Endothelial cell (in vitro differentiated cells): Measurements from ENCODE around the gene GABBR2. TPM values are rescaled to one million over a fixed set of nuclear protein-coding genes. Genes with fewer than 3 reads are reported as not detected.

Experiments used
- DNase-seq: peaks from one replicate; pipeline ENCODE4 v3.0.0; 2021; ENCODE audit warnings: low spot score
- H3K27ac Mint-ChIP-seq: one replicate; pipeline ENCODE4 v1.8.0; 2021; ENCODE audit warnings: mixed read lengths, inconsistent platforms; ENCODE audit not compliant: unreplicated experiment
- H3K27me3 Mint-ChIP-seq: one replicate; pipeline ENCODE4 v1.8.0; 2021; ENCODE audit warnings: mild to moderate bottlenecking, moderate library complexity, mixed read lengths, inconsistent platforms; ENCODE audit not compliant: unreplicated experiment
- H3K36me3 Mint-ChIP-seq: one replicate; pipeline ENCODE4 v1.8.0; 2021; ENCODE audit warnings: mild to moderate bottlenecking, low read depth, mixed read lengths, inconsistent platforms; ENCODE audit not compliant: unreplicated experiment
- H3K4me1 Mint-ChIP-seq: one replicate; pipeline ENCODE4 v1.8.0; 2021; ENCODE audit warnings: mild to moderate bottlenecking, mixed read lengths, inconsistent platforms; ENCODE audit not compliant: unreplicated experiment
- H3K4me3 Mint-ChIP-seq: one replicate; pipeline ENCODE4 v1.8.0; 2021; ENCODE audit warnings: mild to moderate bottlenecking, mixed read lengths, inconsistent platforms; ENCODE audit not compliant: unreplicated experiment
- H3K9me3 Mint-ChIP-seq: one replicate; pipeline ENCODE4 v1.8.0; 2021; ENCODE audit warnings: mixed read lengths, inconsistent platforms; ENCODE audit not compliant: unreplicated experiment
- CTCF ChIP-seq: fragments of 200-600 bp; sonication (generic); IDR thresholded peaks from one replicate; pipeline ENCODE4 v1.5.0; 2021; ENCODE audit warnings: antibody characterized with exemption; ENCODE audit not compliant: unreplicated experiment
- total RNA-seq: library from RNA; stranded (reverse); fragmentation: NEBNext Ultra II Directional; extraction: Animal tissue kit (Norgen Biotek cat#: 25700); gene quantifications from one replicate; pipeline ENCODE4 v1.2.1, GENCODE V29; 2021; ENCODE audit not compliant: unreplicated experiment

Gene GABBR2
- total RNA-seq, 1 donor from 2014 or later = 0.46 TPM

GRCh38 chr9:98310752-98311392, 397.9 kb downstream of the GABBR2 start:
- no peak for DNase-seq
- H3K4me1 Mint-ChIP-seq = no peaks in the 10 kb centered on the region
- H3K4me3 Mint-ChIP-seq = no peak overlapping the region
- no peak for TF ChIP-seq CTCF
- no peaks in the 10 kb centered on the region for H3K36me3 Mint-ChIP-seq
- no peaks in the 10 kb centered on the region for H3K27me3 Mint-ChIP-seq
- no peaks in the 10 kb centered on the region for H3K9me3 Mint-ChIP-seq
- no peak overlapping the region for H3K27ac Mint-ChIP-seq

GRCh38 chr9:98306384-98307145, 402.2 kb downstream of the GABBR2 start:
- H3K27ac Mint-ChIP-seq = no peak overlapping the region
- H3K9me3 Mint-ChIP-seq = no peaks in the 10 kb centered on the region
- peaks cover 3% of the 10 kb centered on the region for H3K27me3 Mint-ChIP-seq
- no peak for DNase-seq
- no peaks in the 10 kb centered on the region for H3K4me1 Mint-ChIP-seq
- no peak for TF ChIP-seq CTCF
- no peaks in the 10 kb centered on the region for H3K36me3 Mint-ChIP-seq
- no peak overlapping the region for H3K4me3 Mint-ChIP-seq

GRCh38 chr9:98304381-98304780, 404.4 kb downstream of the GABBR2 start:
- Mint-ChIP-seq H3K27ac (no peak overlapping the region), H3K27me3 (peaks cover 3% of the 10 kb centered on the region), H3K9me3 (no peaks in the 10 kb centered on the region), H3K4me1 (no peaks in the 10 kb centered on the region), H3K4me3 (no peak overlapping the region), H3K36me3 (no peaks in the 10 kb centered on the region)
- TF ChIP-seq CTCF = no peak
- no peak for DNase-seq

- Mint-ChIP-seq H3K27ac (no peak overlapping the region), H3K36me3 (no peaks in the 10 kb centered on the region), H3K27me3 (peaks cover 3% of the 10 kb centered on the region), H3K4me1 (no peaks in the 10 kb centered on the region), H3K9me3 (no peaks in the 10 kb centered on the region), H3K4me3 (no peak overlapping the region)
- no peak for TF ChIP-seq CTCF
- DNase-seq = no peak
These were observed 405.1 kb downstream of the GABBR2 start for GRCh38 chr9:98303633-98304125.
